H1 (cell line): Measurements from ENCODE around the gene TAF9B. TPM values are rescaled to one million over a fixed set of nuclear protein-coding genes. Genes with fewer than 3 reads are reported as not detected.
A peak's percentile ranks its signal among the peaks of the same experiment; 100 is the strongest.

Source experiments
- BRCA1 ChIP-seq: IDR thresholded peaks from 2 replicates; pipeline ENCODE4 v1.6.1; 2012; ENCODE audit warnings: low read depth, low read length, improper control_type of control experiment
- CBX8 ChIP-seq: fragments of 300-800, 300-1000 bp; sonication (generic); IDR thresholded peaks from 2 replicates; pipeline ENCODE4 v1.7.1; 2016; ENCODE audit warnings: low read depth, low read length, borderline replicate concordance
- CHD1 ChIP-seq: IDR thresholded peaks from 2 replicates; pipeline ENCODE4 v1.6.1; 2012; ENCODE audit warnings: low read depth, low read length, improper control_type of control experiment
- E2F6 ChIP-seq: IDR thresholded peaks from 2 replicates; pipeline ENCODE4 v1.6.1; 2012; ENCODE audit warnings: inconsistent platforms
- EGR1 ChIP-seq: IDR thresholded peaks from 2 replicates; pipeline ENCODE4 v1.6.1; 2011; ENCODE audit warnings: low read depth, low read length, borderline replicate concordance
- EZH2 ChIP-seq: fragments of 200-600 bp; sonication (generic); IDR thresholded peaks from 2 replicates; pipeline ENCODE4 v1.7.1; 2012; ENCODE audit warnings: low read depth, mild to moderate bottlenecking, moderate library complexity, low read length, inconsistent platforms; ENCODE audit not compliant: severe bottlenecking
- GTF2F1 ChIP-seq: IDR thresholded peaks from 2 replicates; pipeline ENCODE4 v1.6.1; 2012; ENCODE audit warnings: low read depth, low read length, improper control_type of control experiment, borderline replicate concordance
- KDM5A ChIP-seq: fragments of 200-600 bp; IDR thresholded peaks from 2 replicates; pipeline ENCODE4 v1.7.1; 2012; ENCODE audit warnings: mild to moderate bottlenecking, low read length, inconsistent platforms, mixed read lengths
- MAFK ChIP-seq: IDR thresholded peaks from 2 replicates; pipeline ENCODE4 v1.6.1; 2012; ENCODE audit warnings: low read depth, mild to moderate bottlenecking, improper control_type of control experiment, low read length
- PHF8 ChIP-seq: fragments of 200-600 bp; sonication (generic); conservative IDR thresholded peaks from 2 replicates; pipeline ENCODE4 v1.7.1; 2012; ENCODE audit warnings: low read depth, mild to moderate bottlenecking, inconsistent platforms, low read length, moderate library complexity
- RXRA ChIP-seq: IDR thresholded peaks from 2 replicates; pipeline ENCODE4 v1.6.1; 2011; ENCODE audit warnings: low read depth, mild to moderate bottlenecking, low read length, moderate library complexity; ENCODE audit not compliant: insufficient read depth
- SP4 ChIP-seq: IDR thresholded peaks from 2 replicates; pipeline ENCODE4 v1.6.1; 2012; ENCODE audit warnings: low read length, inconsistent platforms
- TAF1 ChIP-seq: IDR thresholded peaks from 2 replicates; pipeline ENCODE4 v1.6.1; 2011; ENCODE audit warnings: mild to moderate bottlenecking, low read depth, low read length
- YY1 ChIP-seq: IDR thresholded peaks from 2 replicates; pipeline ENCODE4 v1.6.1; 2011; ENCODE audit warnings: low read depth, mild to moderate bottlenecking, low read length
- polyA plus RNA-seq, 7 experiments: library from polyadenylated mRNA; depleted of rRNA in 3 of 7; stranded (reverse) in 5 of 7; unstranded in 2 of 7; fragments of >200 nt in 5 of 7; fragments of 200-250 nt in 2 of 7; gene quantifications; 1 replicate in 5 of 7; 2 replicates in 1 of 7; 4 replicates in 1 of 7; pipeline versions ENCODE4 v1.2.1 to v1.2.3, GENCODE V29; 2011 to 2013; ENCODE audit warnings: missing spikeins in 2 of 7, mixed read lengths in 2 of 7
- total RNA-seq: library from RNA; stranded (reverse); fragmentation: NEBNext Ultra II Directional; extraction: Animal tissue kit (Norgen Biotek cat#: 25700); gene quantifications from 2 replicates; pipeline ENCODE4 v1.2.1, GENCODE V29; 2021

The TAF9B gene
- total and polyA plus RNA-seq, 2 of the 8 experiments (the other 6 are each of a cell fraction or from before 2014, with no cell fraction given) = 23.8 to 42.8 TPM

GRCh38 chrX:78139160-78140123 lies at the start of gene TAF9B (continued):
- TF ChIP-seq SP4 (no peak), EZH2 (no peak), YY1 (peak; percentile 90), CHD1 (no peak), E2F6 (peak; percentile 43; the same call in 1 of the 2 replicates), TAF1 (peak; percentile 78), RXRA (no peak), CBX8 (no peak), PHF8 (peak; percentile 74), GTF2F1 (no peak), BRCA1 (no peak), MAFK (no peak), EGR1 (no peak), KDM5A (no peak)
